ENCODE results near the gene PSMD3.

DNA sequence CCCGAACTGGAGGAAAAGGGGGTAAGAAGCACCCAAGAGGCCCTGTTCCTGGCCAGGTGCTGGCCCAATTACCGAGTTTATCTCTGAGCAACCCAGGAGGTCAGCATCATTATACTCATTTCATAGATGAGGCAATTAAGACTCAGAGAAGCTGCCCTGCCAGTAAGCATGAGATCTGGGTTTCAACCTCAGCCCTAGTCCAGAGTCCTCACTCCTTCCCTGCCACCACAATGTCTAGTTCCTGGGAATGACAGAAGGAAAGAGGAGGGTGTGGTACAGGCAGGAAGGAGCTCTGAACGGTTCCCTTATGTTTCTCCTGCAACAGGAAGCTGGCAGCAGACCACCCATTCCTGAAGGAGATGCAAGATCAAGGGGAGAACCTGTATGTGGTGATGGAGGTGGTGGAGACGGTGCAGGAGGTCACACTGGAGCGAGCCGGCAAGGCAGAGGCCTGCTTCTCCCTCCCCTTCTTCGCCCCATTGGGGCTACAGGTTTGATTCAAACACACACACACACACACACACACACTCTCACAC lies 10.4 kb upstream of the PSMD3 start:
- TF ChIP-seq, protein P1, sequence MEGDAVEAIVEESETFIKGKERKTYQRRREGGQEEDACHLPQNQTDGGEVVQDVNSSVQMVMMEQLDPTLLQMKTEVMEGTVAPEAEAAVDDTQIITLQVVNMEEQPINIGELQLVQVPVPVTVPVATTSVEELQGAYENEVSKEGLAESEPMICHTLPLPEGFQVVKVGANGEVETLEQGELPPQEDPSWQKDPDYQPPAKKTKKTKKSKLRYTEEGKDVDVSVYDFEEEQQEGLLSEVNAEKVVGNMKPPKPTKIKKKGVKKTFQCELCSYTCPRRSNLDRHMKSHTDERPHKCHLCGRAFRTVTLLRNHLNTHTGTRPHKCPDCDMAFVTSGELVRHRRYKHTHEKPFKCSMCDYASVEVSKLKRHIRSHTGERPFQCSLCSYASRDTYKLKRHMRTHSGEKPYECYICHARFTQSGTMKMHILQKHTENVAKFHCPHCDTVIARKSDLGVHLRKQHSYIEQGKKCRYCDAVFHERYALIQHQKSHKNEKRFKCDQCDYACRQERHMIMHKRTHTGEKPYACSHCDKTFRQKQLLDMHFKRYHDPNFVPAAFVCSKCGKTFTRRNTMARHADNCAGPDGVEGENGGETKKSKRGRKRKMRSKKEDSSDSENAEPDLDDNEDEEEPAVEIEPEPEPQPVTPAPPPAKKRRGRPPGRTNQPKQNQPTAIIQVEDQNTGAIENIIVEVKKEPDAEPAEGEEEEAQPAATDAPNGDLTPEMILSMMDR (IDR thresholded peaks at IDR 0.05), result no peak
- TF ChIP-seq POLR2A (IDR thresholded peaks at IDR 0.05), result no peak
